ENCODE measurements around the gene NEK6.

NEK6 gene

DNA sequence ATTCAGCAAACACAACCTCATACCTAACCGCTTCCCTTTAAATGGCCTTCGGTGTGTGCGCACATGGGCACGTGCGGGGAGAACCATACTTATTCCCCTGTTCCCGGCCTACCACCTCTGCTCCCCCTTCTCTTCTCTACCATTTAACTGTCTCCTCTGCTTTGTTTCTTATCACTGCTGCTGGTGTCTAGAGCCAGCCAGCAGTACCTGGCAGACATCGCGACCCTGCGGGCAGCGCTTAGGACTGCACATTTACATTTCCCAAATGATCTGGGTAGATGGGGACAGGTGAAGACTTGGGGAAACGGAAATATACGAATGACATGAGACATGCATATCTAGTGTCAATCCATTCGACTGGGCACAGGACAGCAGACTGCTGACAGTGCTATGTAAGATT, 100.9 kb downstream of the NEK6 start:
- no peak for DNase-seq

DNA sequence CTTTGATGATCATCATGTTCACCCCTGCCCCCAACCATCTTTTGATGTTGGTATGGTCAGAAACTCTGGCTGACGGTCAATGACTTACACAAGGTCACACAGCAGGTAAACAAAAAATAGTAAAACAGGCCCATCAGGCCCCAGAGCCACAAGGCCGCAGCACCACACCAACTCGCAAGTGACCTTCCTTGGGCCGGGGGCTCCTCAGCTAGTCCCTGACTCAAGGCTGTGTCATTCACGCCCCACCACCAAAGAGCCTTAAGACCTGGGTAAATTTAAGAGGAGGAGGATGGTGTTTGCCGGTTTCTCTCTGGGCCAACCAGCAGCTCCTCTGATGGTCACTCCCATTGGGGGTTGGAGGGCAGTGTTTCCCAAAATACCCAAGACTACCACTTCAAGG, 101.7 kb downstream of the NEK6 start:
- DNase-seq, result no peak

DNA sequence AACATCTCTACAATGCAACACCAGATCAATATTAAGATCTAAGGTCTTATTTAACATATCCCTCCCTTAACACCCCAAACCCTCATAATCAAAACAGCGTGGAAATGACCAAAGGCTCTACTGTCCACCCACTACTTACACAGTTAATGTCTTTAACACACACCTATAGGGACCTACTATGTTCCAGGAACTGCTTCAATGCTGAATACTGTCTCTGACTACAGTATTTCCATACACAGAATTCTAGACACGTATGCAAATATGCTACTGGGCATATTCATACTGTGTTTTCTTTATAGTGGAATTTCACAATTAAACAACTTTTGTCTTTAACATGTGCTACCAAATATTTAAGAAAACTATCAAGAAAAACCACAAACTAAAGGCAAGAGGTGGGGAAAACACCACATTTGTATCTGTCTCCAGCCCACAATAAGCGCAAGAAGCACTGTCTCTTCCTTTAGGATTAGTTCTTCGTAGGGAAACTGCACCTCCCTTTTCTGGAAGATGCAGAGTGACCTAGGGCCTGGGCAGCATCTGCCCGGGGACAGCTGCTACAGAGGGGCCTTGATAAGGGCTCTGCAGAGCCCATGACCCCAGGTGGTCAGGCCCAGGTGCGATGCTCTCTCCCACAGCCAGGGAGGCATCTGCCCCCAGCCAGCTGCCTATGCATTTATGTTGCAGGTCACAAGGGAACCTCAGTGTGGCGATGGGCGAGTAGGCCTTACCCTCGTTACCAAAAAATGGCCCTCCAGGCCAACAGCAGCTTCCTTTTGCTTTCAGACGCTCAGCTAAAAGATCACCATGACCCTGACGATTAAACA, 102.3 kb downstream of the NEK6 start:
- no peak for DNase-seq

DNA sequence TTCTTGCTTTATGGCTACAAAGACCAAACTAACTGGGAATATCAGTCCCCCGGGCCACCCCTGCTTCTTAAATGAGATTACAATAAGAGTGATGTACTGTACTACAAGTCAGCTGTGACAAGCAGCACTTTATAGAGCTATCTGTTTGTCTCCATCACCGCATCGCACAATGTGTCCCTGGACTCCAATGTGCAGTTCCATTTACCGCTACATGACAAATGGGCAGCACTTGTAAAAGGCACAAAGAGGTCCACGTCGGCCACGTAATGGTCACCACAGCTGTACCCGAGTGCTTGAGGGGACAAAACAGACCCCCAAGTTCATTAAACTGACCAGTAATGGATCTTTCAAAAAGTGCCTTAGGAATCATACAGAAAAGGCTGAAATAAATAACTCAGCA, 103.4 kb downstream of the NEK6 start:
- DNase-seq, result no peak

DNA sequence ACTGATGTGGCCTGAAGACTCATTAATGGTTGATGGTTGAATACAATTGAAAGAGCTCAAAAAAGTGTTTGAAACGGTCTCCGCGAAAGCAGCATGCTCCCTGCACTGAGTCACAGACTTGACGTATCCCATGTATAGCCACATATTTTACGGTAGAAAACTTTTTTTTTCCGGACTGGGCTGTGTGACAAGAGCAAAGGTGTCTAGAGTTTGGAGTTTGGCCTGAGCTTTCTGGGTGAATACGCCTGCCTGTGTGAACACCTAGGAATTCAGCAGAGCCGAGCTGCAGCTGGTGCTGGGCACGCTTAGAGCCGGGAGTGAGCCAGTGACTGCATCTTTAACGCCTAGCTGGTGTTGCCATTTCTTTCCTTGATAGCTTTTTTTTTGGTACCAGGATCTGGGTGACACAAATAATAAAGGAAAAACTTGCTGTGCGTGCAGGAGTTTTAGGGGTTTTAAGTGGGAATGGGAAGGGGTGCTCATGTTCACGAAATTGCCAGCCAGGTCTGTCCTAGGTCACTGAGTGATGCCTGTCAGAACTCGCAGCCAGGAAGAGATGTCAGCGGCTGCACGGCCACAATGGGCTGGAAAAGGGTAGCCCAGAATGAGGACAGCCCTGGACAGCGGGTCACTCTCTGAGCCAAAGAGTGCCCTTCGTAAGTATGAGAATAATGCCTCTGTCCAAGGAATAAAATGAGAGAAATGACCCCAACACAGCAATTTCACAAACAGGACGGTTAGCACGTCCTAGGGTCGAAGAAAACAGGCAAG, 105.8 kb downstream of the NEK6 start:
- no peak for DNase-seq

DNA sequence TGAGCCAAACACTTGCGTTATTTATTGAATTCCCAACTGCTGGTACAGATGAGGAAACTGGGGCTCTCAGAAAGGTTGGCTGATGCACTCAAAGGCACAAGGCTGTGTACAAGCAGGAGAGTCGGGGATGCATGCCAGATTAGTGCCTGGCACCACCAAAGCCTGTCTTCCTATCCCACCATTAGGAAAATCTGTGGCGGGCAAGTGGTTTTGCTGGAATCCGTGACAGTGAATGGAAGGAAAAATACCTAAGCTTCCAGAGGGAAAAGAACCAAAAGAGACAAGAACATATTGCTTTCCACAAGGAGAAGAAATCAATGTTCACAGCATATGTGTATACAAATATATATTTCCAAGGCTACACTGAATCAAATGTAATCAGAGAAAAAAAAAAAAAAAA, 106.4 kb downstream of the NEK6 start:
- no peak for DNase-seq

DNA sequence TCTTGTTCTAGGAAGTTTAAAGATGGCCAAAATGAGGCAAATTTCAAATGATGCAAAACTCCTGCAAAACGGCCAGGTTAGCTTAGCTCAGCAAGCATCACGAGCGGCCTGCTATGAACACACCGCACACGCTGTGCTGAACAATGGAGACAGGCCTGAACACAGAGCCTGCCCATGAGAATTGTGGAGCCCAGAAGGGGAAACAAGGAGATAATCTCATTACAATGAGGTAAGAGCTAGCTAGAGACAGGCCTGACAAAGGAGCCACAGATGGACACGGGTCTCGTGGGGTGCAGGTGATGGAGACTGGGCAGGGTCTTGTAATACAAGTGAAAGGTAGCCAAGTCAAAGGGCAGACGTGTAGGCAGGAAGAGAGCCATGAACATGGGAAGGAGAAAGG, 107.3 kb downstream of the NEK6 start:
- DNase-seq, result no peak

DNA sequence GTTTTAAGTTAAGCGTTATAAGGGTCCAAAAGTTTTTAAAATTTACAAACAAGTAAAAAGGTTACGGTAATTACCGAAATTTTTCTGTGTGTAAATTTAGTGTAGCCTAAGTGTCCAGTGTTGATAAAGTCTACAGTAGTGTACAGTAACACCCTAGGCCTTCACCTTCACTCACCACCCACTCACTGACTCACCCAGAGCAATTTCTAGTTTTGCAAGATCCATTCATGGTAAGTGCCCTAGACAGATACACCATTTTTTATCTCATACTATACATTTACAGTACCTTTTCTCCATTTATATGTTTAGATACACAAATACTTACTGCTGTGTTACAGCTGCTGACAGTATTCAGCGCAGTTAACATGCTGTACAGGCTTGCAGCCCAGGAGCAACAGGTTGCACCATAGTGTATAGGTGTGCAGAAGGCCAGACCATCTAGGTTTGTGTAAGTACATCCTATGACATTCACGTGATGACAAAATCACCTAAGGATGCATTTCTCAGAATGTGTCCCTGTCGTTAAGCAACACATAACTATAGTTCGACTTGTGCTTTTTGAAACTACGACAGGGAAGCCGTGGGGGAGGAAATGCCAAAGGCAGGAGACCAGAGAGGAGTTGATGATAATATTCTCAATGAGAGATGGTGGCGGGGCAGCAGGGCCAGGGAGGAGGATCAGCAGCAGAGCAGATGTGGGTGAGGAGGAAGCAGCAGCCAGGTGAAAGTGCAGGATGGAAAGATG, 108.9 kb downstream of the NEK6 start:
- no peak for DNase-seq

DNA sequence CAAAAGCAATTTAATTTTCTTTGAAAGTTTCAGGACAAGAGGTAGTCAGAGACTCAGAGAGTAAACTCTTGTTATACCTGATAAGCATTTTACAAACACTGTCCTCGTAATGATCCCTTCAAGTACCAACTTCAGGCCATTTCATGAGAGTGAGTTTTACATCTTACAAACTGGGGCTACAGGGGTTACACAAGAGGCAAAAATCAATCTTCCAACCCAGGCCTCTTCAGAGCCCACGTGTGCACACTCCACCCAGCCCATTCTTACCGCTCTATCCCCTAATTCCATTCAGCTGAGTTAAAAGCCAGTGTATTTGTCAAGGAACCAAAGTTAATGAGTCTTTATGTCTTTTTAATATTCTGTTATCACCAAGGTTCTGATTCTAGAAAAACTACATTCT, 110.9 kb downstream of the NEK6 start:
- no peak for DNase-seq

DNA sequence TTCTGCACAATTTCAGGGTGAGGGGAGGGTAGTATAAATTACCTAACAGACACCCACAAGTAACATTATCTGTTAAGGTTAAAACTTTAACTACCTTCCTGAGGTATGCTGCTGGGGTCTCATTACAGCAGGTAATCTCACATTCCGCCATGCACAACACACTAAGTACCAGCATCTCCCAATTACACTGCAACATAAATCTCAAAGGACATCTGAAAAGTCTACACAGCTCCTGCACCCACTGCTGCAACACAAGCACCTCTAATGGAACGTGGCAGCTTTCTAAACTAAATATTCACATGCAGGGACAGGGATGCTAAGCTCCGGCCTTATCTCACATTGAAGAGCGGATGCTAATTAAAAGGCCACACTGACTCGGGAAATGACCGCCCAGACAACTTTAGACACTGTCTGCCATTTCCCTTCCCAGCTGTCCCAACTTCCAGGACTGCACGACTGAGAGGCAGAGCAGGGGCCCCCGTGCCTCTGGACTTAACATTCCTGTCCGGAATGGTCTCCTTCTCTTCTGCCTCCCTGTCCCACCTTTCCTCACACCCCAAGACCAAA, 111.6 kb downstream of the NEK6 start:
- DNase-seq, result no peak

DNA sequence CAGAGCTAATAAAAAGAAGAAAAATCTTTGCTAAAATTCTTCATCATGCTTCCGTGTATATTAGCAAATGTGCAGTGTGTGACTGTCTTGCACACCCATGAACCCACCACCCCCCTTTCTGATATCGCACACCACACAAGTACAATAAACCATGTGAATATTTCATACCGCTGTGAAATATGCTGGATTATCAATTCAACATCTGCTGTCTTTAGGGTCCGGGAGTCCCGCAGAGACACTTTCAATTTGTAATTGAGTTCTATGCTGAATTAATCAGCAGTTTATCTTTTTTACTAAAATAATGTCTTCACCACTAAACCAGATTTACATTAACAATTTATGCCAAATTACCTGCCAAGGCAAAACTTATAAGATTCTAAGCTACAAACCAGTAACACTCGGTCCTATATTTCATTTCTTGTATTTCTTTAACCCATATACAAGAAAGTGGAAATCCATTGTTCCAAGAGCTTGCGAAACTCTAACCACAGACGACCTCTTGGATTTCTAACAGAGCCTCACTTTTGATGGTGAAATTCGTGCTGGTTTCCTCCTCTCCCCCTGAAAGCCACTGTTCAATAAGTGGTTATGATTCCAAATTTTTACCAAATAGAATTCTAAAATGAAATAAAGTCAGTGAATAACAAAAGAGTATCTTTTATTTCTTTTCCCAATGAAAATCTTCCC, 113.3 kb downstream of the NEK6 start:
- DNase-seq, result no peak

DNA sequence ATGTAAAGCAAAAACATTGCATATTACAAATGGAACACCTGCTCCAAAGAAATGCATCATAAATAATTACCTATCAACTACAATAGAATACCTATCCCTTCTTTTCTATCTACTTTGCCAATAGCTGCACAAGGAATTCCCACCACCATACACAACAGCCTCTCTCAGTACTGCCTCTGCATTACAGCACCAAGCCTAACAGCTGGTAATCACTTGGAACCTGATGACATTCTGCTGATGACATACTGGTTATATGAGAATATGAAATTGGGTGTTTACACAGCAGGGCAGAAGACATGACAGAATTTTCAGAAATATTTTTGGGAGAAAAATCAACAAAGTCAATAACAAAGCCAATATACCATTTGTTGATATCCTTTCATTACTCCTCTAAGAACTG, 114.3 kb downstream of the NEK6 start:
- DNase-seq, result no peak

DNA sequence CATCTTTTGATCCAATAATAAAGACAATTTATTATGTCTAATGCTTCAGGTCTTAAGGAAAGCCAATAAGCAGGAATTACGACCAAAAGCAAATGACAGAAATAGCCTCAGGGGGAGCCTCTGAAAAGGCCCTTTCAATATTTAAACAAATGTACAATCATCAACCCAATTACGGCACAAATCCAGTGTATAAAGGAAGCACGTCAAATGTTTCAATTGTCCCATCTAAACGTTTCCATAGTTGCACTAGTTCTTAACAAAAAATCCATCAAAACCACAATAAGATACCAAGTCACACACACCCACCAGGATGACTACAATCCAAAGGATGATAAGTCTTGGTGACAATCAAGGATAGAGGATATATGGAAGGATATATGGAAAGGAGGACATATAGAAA, 115.6 kb downstream of the NEK6 start:
- DNase-seq, result no peak

DNA sequence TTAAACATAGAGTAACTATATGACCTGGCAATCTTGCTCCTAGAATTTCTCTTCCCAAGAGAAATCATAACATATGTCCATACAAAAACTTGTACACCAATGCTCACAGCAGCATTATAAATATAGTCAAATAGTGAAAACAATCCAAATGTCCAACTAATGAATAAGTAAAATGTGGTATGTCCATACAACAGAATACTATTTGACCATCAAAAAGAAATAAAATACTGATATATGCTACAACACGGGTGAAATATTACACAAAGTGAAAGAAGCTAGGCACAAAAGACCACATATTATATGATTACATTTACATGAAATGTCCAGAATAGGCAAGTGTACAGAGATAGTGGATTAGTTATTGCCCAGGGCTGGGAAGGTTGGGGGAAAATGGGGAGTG, 116.1 kb downstream of the NEK6 start:
- DNase-seq, result no peak

DNA sequence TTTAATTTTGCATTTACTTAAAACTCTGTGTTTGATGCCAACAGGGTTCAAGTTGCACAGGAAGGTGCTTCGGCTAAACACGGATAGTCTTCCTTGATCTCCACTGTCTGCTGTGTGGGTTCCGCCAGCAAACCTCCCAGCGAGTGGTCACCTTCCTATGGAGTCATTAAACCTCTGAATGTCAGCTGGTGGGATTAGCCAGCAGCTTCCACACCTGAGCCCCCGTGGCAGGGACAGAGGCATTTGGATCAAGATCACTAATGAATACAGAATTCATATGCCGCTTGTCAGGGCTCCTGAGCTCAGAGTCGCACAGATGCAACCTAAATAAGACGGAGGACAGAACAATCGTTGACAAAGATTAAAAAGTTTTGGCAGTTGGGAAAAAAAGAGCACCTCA, 118.0 kb downstream of the NEK6 start:
- no peak for DNase-seq

DNA sequence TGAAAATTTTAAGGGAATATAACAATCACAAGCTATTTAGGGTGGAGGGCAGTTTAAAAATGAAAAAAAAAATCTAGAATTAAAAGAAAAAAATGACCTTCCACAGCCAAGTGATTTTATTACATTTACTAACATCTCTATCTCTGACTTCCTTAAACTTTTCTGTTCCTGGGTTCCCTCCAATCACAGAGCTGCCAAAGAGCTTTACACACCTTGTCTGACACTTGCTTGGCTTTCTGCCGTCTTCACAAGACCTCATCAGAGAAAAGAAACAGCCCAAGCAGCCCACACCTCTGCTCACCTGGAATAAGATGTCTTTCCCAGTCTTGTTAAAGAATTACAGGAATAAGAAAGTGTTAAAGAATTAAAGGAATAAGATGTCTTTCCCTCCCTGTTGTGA, 118.6 kb downstream of the NEK6 start:
- no peak for DNase-seq

DNA sequence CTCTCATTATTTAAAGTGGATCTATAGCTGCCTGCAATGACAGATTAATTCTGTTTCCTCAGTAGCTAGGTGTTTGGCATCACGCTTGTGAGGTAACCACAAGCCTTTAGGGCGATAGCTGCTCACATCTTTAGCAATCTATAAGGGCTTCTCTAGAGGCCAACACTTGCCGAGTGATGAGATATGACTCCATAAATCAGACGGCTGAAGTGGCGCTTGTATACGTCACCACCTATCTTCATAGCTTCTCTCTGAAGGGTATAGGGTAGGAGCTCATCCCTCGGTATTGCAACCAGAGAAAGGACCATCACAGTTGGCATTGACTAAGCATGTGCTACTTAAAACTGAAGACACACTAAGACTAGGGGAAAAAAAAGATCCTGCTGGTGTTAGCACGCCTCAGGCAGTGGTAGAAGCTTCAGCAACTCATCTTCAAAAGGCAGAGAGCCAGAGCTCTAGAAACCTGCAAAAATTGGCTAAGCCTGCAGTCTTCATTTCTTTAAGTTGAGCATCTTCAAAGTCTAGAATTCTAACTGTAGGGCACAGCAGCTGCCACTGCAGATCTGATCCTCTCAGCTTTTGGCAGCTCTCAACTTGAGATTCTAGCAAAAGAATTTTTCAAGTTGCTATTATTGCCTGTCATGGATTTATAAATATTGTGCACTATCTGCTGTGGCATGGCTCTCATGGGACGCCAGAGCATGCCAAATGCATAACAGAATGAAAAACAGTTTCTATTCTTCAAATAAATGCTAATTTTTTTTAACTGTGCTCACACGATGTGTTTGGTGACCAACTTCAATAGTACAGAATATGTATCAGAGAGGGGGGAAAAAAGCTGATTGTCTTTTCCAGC, 120.0 kb downstream of the NEK6 start:
- DNase-seq, result no peak

DNA sequence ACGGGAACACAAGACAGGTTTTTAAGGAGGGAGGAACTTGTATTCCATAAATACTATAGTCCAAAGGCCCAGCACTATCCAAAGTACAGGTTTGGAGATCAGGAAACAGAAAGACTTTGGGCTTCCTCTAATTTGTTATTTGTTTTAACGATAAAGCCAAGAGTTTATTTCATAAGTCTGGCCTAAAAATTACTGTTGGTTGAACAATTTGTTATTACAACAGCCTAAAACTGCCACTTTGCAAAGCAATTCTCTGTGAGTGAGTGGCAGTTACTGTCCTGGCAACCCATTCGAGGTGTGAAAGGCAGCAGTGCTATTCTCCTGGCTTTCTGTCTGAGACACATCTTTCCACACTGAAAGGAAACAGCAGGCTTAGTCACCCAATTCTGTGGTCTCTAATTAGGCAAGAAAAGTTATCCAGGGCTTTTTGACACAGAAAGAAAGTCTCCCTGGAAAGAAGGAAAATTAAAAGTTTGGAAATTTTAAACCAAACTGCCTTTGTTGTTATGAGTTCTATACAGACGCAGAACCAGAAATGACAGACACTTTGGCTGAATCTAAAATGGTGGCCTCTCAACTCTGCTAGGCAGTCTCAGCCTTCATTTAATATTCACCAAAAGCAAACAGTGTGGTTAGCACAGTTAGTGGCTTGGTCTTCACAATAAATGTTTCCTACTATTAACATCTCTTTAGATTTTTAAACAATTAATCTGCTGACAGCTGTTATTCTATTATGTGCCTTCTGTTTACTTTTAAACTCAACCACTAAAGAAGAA, 123.6 kb downstream of the NEK6 start:
- no peak for DNase-seq

DNA sequence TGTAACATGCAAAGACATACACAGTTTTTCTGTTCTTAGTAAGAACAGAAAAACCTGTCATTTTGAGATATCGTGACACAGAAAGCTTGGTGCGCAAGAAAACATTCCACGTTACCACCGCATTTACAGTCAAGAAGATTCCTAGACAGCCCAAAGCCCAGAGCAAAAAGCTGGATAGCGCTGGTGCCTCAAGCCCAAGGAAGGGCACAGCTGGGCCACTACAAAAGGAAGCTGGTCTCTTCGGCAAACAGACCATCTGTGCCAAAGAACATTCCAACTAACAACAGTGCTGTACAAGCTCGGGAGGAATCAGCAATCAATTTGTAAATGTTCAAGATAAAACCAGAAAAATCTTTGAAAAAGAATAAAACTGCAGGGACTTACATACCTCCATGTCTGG, 126.5 kb downstream of the NEK6 start:
- no peak for DNase-seq

DNA sequence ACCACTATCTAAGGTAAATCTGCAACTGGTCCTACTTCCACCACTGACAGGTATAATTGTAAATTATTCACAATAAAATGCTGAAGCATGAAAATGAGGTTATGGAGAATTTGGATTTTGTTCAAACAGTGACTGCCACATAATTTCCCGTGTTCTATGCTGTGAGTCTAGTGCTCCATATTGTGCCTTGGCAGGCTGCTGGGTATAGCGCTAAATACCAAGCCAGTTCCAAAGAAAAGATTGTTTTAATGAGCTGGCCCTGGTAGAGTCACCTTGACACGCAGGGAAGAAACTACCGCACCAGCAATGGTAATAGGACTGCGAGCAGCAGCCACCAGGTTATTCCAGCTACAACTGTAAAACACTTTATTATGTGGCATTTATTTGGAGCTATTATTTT, 127.1 kb downstream of the NEK6 start:
- no peak for DNase-seq

DNA sequence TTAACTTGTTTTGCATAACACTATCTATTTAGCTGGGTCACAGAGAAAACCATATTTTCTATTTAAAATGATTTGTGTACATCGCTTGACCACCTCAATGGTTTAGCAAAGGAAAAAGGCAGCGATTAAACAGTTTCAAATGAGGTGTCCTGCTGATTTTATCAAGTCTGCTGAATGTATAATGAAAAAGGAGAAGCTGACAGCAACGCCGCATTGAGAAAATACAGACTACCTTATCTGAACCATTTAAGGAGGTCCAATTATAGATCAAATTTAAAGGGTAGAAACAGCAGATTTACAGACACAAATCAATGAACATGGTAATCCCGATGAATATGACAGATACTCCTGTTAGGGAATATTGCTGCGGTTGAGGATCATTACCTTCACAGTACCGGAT, 127.9 kb downstream of the NEK6 start:
- DNase-seq, result no peak

Measured in stimulated activated CD4-positive, alpha-beta T cell treated with anti-CD3 and anti-CD28 coated beads, Interleukin-2, amount 100 ng/mL, for 24 hours (primary cell).